ENCODE results near the gene MANEA.

GRCh38 chr6:95578106-95578410, 723 bp downstream of the MANEA start:
- TF ChIP-seq, protein P1, sequence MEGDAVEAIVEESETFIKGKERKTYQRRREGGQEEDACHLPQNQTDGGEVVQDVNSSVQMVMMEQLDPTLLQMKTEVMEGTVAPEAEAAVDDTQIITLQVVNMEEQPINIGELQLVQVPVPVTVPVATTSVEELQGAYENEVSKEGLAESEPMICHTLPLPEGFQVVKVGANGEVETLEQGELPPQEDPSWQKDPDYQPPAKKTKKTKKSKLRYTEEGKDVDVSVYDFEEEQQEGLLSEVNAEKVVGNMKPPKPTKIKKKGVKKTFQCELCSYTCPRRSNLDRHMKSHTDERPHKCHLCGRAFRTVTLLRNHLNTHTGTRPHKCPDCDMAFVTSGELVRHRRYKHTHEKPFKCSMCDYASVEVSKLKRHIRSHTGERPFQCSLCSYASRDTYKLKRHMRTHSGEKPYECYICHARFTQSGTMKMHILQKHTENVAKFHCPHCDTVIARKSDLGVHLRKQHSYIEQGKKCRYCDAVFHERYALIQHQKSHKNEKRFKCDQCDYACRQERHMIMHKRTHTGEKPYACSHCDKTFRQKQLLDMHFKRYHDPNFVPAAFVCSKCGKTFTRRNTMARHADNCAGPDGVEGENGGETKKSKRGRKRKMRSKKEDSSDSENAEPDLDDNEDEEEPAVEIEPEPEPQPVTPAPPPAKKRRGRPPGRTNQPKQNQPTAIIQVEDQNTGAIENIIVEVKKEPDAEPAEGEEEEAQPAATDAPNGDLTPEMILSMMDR (IDR thresholded peaks at IDR 0.05; ENCODE audit: poor library complexity), result no peak
- no peak for TF ChIP-seq EZH2phosphoT487 (IDR thresholded peaks at IDR 0.05; ENCODE audit: low read depth, severe bottlenecking, unreplicated experiment)

Data from hepatocyte (in vitro differentiated cells).